WERI-Rb-1 (cell line): ENCODE results near the gene SLC9A4.

ENCODE experiments used
- DNase-seq: peaks from one replicate; pipeline ENCODE4 v3.0.0-alpha.2; 2020
- H3K27ac ChIP-seq: fragments of 250-450 bp; sonication (Bioruptor Pico); 2 replicates; pipeline ENCODE4 v1.5.1; 2020; ENCODE audit warnings: mild to moderate bottlenecking, moderate library complexity
- H3K27me3 ChIP-seq: fragments of 250-450 bp; sonication (Bioruptor Pico); 2 replicates; pipeline ENCODE4 v1.5.1; 2021; ENCODE audit warnings: mild to moderate bottlenecking, low read depth, moderate library complexity; ENCODE audit not compliant: insufficient read depth, severe bottlenecking
- H3K36me3 ChIP-seq: fragments of 250-450 bp; sonication (Bioruptor Pico); 2 replicates; pipeline ENCODE4 v1.5.1; 2020; ENCODE audit warnings: mild to moderate bottlenecking, moderate library complexity
- H3K4me3 ChIP-seq: 2 replicates; pipeline ENCODE4 v1.5.1; 2011; ENCODE audit warnings: low read depth, mild to moderate bottlenecking, control low read depth, low read length
- H3K9me3 ChIP-seq: fragments of 250-450 bp; sonication (Bioruptor Pico); 2 replicates; pipeline ENCODE4 v1.5.1; 2021; ENCODE audit warnings: mild to moderate bottlenecking, moderate library complexity; ENCODE audit not compliant: severe bottlenecking
- CTCF ChIP-seq: IDR thresholded peaks from 2 replicates; pipeline ENCODE4 v1.5.1; 2011; ENCODE audit warnings: low read depth, mild to moderate bottlenecking, control low read depth, inconsistent platforms, low read length

Gene SLC9A4

DNA sequence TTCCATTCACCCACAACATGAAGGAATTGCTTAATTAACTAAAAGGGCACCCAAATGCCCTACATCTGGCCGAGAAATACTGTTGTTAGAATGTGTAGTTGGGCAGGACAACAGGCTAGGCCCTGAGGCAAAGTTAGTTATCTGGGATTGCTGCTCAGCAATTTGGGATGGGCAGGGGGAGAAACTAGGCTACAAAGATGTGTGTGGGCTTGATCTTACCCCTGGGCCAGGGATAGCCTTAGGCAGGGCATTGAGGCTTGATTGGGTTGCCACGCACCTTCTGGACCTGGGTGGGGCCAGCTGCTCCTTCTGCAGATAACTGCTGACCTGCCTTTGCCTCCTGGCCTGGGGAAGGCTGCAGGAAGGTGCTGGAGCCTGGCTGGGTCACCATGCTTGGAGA lies 40.6 kb upstream of the SLC9A4 start:
- Histone ChIP-seq H3K27me3 (peaks cover 49% of the 10 kb centered on the region), H3K4me3 (no peak overlapping the region), H3K36me3 (no peaks in the 10 kb centered on the region), H3K9me3 (no peaks in the 10 kb centered on the region), H3K27ac (no peak overlapping the region)
- DNase-seq, result no peak
- TF ChIP-seq CTCF, result no peak

GRCh38 chr2:102433973-102434654 lies 38.9 kb upstream of the SLC9A4 start:
- H3K9me3 ChIP-seq, result no peaks in the 10 kb centered on the region
- no peak overlapping the region for H3K27ac ChIP-seq
- H3K27me3 ChIP-seq, result peaks cover 54% of the 10 kb centered on the region
- no peaks in the 10 kb centered on the region for H3K36me3 ChIP-seq
- no peak overlapping the region for H3K4me3 ChIP-seq
- DNase-seq, result no peak
- TF ChIP-seq CTCF, result no peak

DNA sequence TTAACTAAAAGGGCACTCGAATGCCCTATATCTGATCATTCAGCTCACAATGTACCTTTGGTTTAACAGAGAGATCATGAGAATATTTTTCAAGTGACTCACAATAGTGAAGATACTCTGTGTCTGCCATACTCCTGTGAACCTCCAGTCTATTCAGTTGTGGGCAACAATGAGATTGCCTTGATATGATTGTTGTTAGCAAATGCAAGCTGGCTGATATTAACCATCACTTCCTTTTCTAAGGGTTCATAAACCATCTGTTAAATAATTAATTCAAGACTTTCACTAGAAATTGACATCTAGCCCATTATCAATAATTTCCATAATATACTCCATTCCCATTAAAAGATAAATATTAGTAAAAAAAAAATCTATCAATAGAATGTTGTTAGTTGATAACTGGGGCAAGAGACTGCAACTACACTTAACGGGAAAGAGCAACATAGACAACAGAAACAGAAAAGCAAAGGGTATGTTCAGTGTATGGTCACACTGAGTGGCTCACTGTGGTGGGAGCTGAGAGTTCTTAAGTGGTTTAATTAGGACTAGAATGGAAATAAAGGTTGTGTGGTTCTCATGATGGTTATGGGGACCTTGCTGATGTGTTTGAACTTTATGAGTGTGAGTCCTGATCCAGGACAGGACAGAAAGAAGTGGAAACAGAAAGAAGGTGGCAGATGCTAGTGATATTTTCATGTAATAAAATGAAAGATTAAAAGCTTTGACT lies 38.2 kb upstream of the SLC9A4 start:
- TF ChIP-seq CTCF, result no peak
- H3K4me3 ChIP-seq, result no peak overlapping the region
- DNase-seq, result no peak
- H3K36me3 ChIP-seq, result no peaks in the 10 kb centered on the region
- H3K27me3 ChIP-seq, result peaks cover 51% of the 10 kb centered on the region
- no peak overlapping the region for H3K27ac ChIP-seq
- H3K9me3 ChIP-seq, result no peaks in the 10 kb centered on the region

GRCh38 chr2:102435741-102436140 lies 37.3 kb upstream of the SLC9A4 start:
- Histone ChIP-seq H3K27ac (no peak overlapping the region), H3K9me3 (no peaks in the 10 kb centered on the region), H3K27me3 (peaks cover 60% of the 10 kb centered on the region), H3K4me3 (no peak overlapping the region), H3K36me3 (no peaks in the 10 kb centered on the region)
- DNase-seq, result no peak
- TF ChIP-seq CTCF, result no peak

DNA sequence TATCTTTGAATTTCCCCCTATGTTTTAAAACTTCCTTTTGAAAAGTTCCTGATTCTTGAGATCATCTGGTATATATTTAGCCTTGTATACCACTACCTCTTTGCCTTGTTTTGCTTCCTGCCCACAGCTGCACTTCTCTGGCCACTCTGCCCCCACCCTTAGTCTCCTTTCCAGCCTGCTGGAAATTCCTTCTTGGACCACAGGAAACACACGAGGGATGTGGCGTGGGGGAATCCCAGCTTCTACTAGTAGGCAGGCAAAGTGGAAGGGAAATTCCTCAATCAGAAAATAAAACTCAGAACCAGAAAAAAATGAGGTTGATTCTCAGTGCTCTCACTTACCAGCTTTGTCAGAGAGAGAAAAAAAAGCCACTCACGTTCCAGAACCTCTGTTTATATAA lies 36.7 kb upstream of the SLC9A4 start:
- Histone ChIP-seq H3K9me3 (no peaks in the 10 kb centered on the region), H3K4me3 (no peak overlapping the region), H3K27me3 (peaks cover 61% of the 10 kb centered on the region), H3K36me3 (no peaks in the 10 kb centered on the region), H3K27ac (no peak overlapping the region)
- no peak for DNase-seq
- TF ChIP-seq CTCF, result no peak
